WTC11 (cell line): ENCODE measurements around the gene ACSBG1. TPM values are rescaled to one million over a fixed set of nuclear protein-coding genes. Genes with fewer than 3 reads are reported as not detected.

Experiments used
- ATAC-seq: fragments of 200-7000 bp; cut with Tn5 transposase; 2 replicates; pipeline ENCODE4 v1.10.0; 2021; ENCODE audit warnings: mild to moderate bottlenecking, moderate library complexity
- CTCF ChIA-PET: fragments of 300-600 bp; sonication (Branson Sonifier 250); formaldehyde crosslinking; loops from one replicate; lab custom pipeline; 2021; ENCODE audit warnings: antibody characterized with exemption; lab: Charles Lee
- POLR2A ChIA-PET: fragments of 350-600 bp; sonication (Branson Sonifier 250); formaldehyde crosslinking; loops from one replicate; lab custom pipeline; 2021; ENCODE audit warnings: antibody characterized with exemption; lab: Charles Lee
- DNase-seq: peaks from one replicate; pipeline ENCODE4 v3.0.0; 2021; ENCODE audit warnings: low spot score
- H3K27ac Mint-ChIP-seq: 2 replicates; pipeline ENCODE4 v1.8.0; 2021; ENCODE audit warnings: mixed read lengths
- H3K27me3 Mint-ChIP-seq: 2 replicates; pipeline ENCODE4 v1.8.0; 2021; ENCODE audit warnings: low read depth, mild to moderate bottlenecking, moderate library complexity, mixed read lengths
- H3K36me3 Mint-ChIP-seq: 2 replicates; pipeline ENCODE4 v1.8.0; 2021; ENCODE audit warnings: mixed read lengths
- H3K4me1 Mint-ChIP-seq: 2 replicates; pipeline ENCODE4 v1.8.0; 2022; ENCODE audit warnings: mixed read lengths
- H3K4me3 Mint-ChIP-seq: 2 replicates; pipeline ENCODE4 v1.8.0; 2021; ENCODE audit warnings: mild to moderate bottlenecking, moderate library complexity, mixed read lengths
- H3K9me3 Mint-ChIP-seq: 2 replicates; pipeline ENCODE4 v1.8.0; 2021; ENCODE audit warnings: mixed read lengths
- CREB1 ChIP-seq: sonication (generic); formaldehyde crosslinking; IDR thresholded peaks from 2 replicates; pipeline ENCODE4 v1.8.0; 2023; ENCODE audit warnings: mild to moderate bottlenecking, missing genetic modification reagents
- EMX1 ChIP-seq: fragments of 250-450 bp; sonication (Bioruptor Pico); IDR thresholded peaks from 2 replicates; pipeline ENCODE4 v1.8.0; 2021; ENCODE audit warnings: mild to moderate bottlenecking
- GABPB1 ChIP-seq: sonication (generic); formaldehyde crosslinking; IDR thresholded peaks from 2 replicates; pipeline ENCODE4 v1.8.1; 2023; ENCODE audit warnings: mild to moderate bottlenecking, missing genetic modification reagents
- GRHL2 ChIP-seq: fragments of 250-450 bp; sonication (Bioruptor Pico); IDR thresholded peaks from 2 replicates; pipeline ENCODE4 v1.8.0; 2022; ENCODE audit warnings: mild to moderate bottlenecking, moderate library complexity; ENCODE audit not compliant: insufficient replicate concordance, severe bottlenecking
- GTF2I ChIP-seq: fragments of 250-450 bp; sonication (Bioruptor Pico); conservative IDR thresholded peaks from 2 replicates; pipeline ENCODE4 v1.4.0; 2021; ENCODE audit warnings: mild to moderate bottlenecking
- HMGA2 ChIP-seq: fragments of 250-450 bp; sonication (Bioruptor Pico); IDR thresholded peaks from 2 replicates; pipeline ENCODE4 v1.4.0; 2021; ENCODE audit warnings: mild to moderate bottlenecking, moderate library complexity
- NR2C2 ChIP-seq: sonication (generic); formaldehyde crosslinking; IDR thresholded peaks from 2 replicates; pipeline ENCODE4 v1.8.0; 2022; ENCODE audit warnings: mild to moderate bottlenecking, missing genetic modification reagents
- NR3C1 ChIP-seq: sonication (generic); formaldehyde crosslinking; conservative IDR thresholded peaks from 2 replicates; pipeline ENCODE4 v1.8.1; 2023; ENCODE audit warnings: low read depth, mild to moderate bottlenecking, missing genetic modification reagents
- SMAD4 ChIP-seq: sonication (generic); formaldehyde crosslinking; IDR thresholded peaks from 2 replicates; pipeline ENCODE4 v1.8.0; 2022; ENCODE audit warnings: mild to moderate bottlenecking, missing genetic modification reagents
- SP1 ChIP-seq: sonication (generic); formaldehyde crosslinking; conservative IDR thresholded peaks from 2 replicates; pipeline ENCODE4 v1.8.1; 2022; ENCODE audit warnings: missing genetic modification reagents
- ZNF232 ChIP-seq: sonication (generic); formaldehyde crosslinking; IDR thresholded peaks from 2 replicates; pipeline ENCODE4 v1.8.0; 2022; ENCODE audit warnings: mild to moderate bottlenecking, missing genetic modification reagents
- ZNF671 ChIP-seq: fragments of 250-450 bp; sonication (Bioruptor Pico); IDR thresholded peaks from 2 replicates; pipeline ENCODE4 v1.8.0; 2021; ENCODE audit warnings: mild to moderate bottlenecking
- total RNA-seq: library from RNA; stranded (reverse); gene quantifications from 3 replicates; pipeline ENCODE4 v1.2.3, GENCODE V29; 2021
- TF ChIP-seq, protein P1 (sequence below): sonication (generic); formaldehyde crosslinking; IDR thresholded peaks from 2 replicates; pipeline ENCODE4 v1.8.0; 2022; ENCODE audit warnings: mild to moderate bottlenecking, missing genetic modification reagents
- TF ChIP-seq, protein P2 (sequence below): sonication (generic); formaldehyde crosslinking; IDR thresholded peaks from 2 replicates; pipeline ENCODE4 v1.8.0; 2023; ENCODE audit warnings: missing genetic modification reagents
- TF ChIP-seq, protein P3 (sequence below): sonication (generic); formaldehyde crosslinking; IDR thresholded peaks from 2 replicates; pipeline ENCODE4 v1.8.1; 2023; ENCODE audit warnings: mild to moderate bottlenecking, missing genetic modification reagents
- TF ChIP-seq, protein P4 (sequence below): sonication (generic); formaldehyde crosslinking; IDR thresholded peaks from 2 replicates; pipeline ENCODE4 v1.8.1; 2023; ENCODE audit warnings: mild to moderate bottlenecking, missing genetic modification reagents, moderate library complexity
- TF ChIP-seq, protein P5 (sequence below): fragments of 250-450 bp; sonication (Bioruptor Pico); IDR thresholded peaks from 2 replicates; pipeline ENCODE4 v1.9.0; 2021; ENCODE audit warnings: mild to moderate bottlenecking, borderline replicate concordance
- TF ChIP-seq, protein P6 (sequence below): fragments of 250-450 bp; sonication (Bioruptor Pico); IDR thresholded peaks from 2 replicates; pipeline ENCODE4 v1.9.0; 2021; ENCODE audit warnings: moderate library complexity, mild to moderate bottlenecking, inconsistent platforms, borderline replicate concordance
- TF ChIP-seq, protein P7 (sequence below): sonication (generic); formaldehyde crosslinking; IDR thresholded peaks from 2 replicates; pipeline ENCODE4 v1.8.1; 2022; ENCODE audit warnings: low read depth, missing genetic modification reagents, borderline replicate concordance
- TF ChIP-seq, protein P8 (sequence below): sonication (generic); formaldehyde crosslinking; IDR thresholded peaks from 2 replicates; pipeline ENCODE4 v1.8.0; 2022; ENCODE audit warnings: missing genetic modification reagents

The ACSBG1 gene
- total RNA-seq, 1 experiment from 2014 or later: 5.8 TPM

DNA sequence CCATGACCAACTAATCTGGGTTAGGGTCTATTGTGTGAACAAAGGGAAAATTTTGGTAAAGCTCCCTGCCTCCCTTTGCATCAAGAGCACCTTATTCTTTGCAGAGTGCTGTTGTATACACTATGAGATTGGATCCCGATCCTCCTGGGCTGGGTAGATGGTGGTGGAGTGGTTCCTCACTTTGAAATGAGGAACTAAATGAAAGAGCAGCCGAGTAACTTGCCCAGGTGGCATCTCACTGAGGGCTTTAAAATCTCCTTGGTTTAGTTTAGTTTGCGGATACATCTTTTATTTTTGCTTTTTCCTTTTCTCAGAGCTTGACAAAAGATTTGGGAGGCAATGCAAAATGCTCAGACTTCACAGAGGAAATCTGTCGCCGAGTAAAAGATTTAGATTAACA, 65.8 kb downstream of the ACSBG1 start (continued):
- TF ChIP-seq ZNF671 (CRISPR knock-in tag) (no peak), EMX1 (CRISPR knock-in tag) (no peak)
- TF ChIP-seq, protein P1, sequence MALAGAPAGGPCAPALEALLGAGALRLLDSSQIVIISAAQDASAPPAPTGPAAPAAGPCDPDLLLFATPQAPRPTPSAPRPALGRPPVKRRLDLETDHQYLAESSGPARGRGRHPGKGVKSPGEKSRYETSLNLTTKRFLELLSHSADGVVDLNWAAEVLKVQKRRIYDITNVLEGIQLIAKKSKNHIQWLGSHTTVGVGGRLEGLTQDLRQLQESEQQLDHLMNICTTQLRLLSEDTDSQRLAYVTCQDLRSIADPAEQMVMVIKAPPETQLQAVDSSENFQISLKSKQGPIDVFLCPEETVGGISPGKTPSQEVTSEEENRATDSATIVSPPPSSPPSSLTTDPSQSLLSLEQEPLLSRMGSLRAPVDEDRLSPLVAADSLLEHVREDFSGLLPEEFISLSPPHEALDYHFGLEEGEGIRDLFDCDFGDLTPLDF (CRISPR knock-in tag): no peak
- TF ChIP-seq, protein P2, sequence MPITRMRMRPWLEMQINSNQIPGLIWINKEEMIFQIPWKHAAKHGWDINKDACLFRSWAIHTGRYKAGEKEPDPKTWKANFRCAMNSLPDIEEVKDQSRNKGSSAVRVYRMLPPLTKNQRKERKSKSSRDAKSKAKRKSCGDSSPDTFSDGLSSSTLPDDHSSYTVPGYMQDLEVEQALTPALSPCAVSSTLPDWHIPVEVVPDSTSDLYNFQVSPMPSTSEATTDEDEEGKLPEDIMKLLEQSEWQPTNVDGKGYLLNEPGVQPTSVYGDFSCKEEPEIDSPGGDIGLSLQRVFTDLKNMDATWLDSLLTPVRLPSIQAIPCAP (CRISPR knock-in tag): no peak

DNA sequence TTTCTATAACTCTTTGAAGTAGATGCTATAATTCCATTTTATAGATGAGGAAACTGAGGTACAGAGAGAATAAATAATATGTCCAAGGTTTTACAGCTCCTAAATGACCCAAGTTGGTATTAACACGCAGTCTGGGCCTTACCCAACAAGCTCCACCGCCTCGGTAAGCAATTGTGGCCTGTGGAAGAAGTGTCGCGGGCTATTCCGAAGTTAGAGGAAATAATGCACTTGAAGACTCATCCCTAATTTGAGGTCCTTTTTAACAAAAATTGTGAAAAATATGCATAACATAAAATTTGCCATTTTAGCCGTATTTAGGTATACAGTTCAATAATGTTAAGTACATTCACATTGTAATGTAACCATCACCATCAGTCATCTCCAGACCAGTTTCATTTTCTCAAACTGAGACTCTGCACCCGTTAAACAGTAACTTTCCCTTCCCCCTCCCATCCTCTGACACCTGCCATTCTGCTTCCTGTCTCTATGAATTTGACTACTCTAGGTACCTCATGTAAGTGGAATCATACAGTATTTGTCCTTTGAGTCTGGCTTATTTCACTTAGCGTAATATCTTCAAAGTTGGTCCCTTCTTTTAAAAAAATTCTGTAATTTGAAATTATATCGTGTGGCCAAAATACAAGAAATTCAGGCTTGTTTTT, 67.0 kb downstream of the ACSBG1 start:
- Mint-ChIP-seq H3K4me1 (no peaks in the 10 kb centered on the region), H3K9me3 (no peaks in the 10 kb centered on the region), H3K36me3 (peaks cover 50% of the 10 kb centered on the region), H3K27me3 (no peaks in the 10 kb centered on the region), H3K27ac (no peak overlapping the region), H3K4me3 (no peak overlapping the region)
- CTCF ChIA-PET: no interaction called here
- POLR2A ChIA-PET: no interaction called here
- ATAC-seq (no peak), DNase-seq (no peak)
- no peak for TF ChIP-seq EMX1 (CRISPR knock-in tag)
- no peak for TF ChIP-seq NR2C2 (CRISPR knock-in tag)
- no peak for TF ChIP-seq GRHL2
- no peak for TF ChIP-seq ZNF232 (CRISPR knock-in tag)
- no peak for TF ChIP-seq SP1 (CRISPR knock-in tag)
- TF ChIP-seq, protein P3, sequence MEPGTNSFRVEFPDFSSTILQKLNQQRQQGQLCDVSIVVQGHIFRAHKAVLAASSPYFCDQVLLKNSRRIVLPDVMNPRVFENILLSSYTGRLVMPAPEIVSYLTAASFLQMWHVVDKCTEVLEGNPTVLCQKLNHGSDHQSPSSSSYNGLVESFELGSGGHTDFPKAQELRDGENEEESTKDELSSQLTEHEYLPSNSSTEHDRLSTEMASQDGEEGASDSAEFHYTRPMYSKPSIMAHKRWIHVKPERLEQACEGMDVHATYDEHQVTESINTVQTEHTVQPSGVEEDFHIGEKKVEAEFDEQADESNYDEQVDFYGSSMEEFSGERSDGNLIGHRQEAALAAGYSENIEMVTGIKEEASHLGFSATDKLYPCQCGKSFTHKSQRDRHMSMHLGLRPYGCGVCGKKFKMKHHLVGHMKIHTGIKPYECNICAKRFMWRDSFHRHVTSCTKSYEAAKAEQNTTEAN (CRISPR knock-in tag): no peak
- TF ChIP-seq, protein P4, sequence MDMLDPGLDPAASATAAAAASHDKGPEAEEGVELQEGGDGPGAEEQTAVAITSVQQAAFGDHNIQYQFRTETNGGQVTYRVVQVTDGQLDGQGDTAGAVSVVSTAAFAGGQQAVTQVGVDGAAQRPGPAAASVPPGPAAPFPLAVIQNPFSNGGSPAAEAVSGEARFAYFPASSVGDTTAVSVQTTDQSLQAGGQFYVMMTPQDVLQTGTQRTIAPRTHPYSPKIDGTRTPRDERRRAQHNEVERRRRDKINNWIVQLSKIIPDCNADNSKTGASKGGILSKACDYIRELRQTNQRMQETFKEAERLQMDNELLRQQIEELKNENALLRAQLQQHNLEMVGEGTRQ (CRISPR knock-in tag): no peak
- no peak for TF ChIP-seq GABPB1 (CRISPR knock-in tag)
- no peak for TF ChIP-seq SMAD4
- TF ChIP-seq, protein P5, sequence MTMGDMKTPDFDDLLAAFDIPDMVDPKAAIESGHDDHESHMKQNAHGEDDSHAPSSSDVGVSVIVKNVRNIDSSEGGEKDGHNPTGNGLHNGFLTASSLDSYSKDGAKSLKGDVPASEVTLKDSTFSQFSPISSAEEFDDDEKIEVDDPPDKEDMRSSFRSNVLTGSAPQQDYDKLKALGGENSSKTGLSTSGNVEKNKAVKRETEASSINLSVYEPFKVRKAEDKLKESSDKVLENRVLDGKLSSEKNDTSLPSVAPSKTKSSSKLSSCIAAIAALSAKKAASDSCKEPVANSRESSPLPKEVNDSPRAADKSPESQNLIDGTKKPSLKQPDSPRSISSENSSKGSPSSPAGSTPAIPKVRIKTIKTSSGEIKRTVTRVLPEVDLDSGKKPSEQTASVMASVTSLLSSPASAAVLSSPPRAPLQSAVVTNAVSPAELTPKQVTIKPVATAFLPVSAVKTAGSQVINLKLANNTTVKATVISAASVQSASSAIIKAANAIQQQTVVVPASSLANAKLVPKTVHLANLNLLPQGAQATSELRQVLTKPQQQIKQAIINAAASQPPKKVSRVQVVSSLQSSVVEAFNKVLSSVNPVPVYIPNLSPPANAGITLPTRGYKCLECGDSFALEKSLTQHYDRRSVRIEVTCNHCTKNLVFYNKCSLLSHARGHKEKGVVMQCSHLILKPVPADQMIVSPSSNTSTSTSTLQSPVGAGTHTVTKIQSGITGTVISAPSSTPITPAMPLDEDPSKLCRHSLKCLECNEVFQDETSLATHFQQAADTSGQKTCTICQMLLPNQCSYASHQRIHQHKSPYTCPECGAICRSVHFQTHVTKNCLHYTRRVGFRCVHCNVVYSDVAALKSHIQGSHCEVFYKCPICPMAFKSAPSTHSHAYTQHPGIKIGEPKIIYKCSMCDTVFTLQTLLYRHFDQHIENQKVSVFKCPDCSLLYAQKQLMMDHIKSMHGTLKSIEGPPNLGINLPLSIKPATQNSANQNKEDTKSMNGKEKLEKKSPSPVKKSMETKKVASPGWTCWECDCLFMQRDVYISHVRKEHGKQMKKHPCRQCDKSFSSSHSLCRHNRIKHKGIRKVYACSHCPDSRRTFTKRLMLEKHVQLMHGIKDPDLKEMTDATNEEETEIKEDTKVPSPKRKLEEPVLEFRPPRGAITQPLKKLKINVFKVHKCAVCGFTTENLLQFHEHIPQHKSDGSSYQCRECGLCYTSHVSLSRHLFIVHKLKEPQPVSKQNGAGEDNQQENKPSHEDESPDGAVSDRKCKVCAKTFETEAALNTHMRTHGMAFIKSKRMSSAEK (CRISPR knock-in tag): no peak
- TF ChIP-seq NR3C1 (CRISPR knock-in tag): no peak
- TF ChIP-seq, protein P6, sequence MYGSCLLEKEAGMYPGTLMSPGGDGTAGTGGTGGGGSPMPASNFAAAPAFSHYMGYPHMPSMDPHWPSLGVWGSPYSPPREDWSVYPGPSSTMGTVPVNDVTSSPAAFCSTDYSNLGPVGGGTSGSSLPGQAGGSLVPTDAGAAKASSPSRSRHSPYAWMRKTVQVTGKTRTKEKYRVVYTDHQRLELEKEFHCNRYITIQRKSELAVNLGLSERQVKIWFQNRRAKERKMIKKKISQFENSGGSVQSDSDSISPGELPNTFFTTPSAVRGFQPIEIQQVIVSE (CRISPR knock-in tag): no peak
- TF ChIP-seq, protein P7, sequence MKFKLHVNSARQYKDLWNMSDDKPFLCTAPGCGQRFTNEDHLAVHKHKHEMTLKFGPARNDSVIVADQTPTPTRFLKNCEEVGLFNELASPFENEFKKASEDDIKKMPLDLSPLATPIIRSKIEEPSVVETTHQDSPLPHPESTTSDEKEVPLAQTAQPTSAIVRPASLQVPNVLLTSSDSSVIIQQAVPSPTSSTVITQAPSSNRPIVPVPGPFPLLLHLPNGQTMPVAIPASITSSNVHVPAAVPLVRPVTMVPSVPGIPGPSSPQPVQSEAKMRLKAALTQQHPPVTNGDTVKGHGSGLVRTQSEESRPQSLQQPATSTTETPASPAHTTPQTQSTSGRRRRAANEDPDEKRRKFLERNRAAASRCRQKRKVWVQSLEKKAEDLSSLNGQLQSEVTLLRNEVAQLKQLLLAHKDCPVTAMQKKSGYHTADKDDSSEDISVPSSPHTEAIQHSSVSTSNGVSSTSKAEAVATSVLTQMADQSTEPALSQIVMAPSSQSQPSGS (CRISPR knock-in tag): no peak
- TF ChIP-seq GTF2I (CRISPR knock-in tag): no peak
- no peak for TF ChIP-seq HMGA2 (CRISPR knock-in tag)
- TF ChIP-seq, protein P8, sequence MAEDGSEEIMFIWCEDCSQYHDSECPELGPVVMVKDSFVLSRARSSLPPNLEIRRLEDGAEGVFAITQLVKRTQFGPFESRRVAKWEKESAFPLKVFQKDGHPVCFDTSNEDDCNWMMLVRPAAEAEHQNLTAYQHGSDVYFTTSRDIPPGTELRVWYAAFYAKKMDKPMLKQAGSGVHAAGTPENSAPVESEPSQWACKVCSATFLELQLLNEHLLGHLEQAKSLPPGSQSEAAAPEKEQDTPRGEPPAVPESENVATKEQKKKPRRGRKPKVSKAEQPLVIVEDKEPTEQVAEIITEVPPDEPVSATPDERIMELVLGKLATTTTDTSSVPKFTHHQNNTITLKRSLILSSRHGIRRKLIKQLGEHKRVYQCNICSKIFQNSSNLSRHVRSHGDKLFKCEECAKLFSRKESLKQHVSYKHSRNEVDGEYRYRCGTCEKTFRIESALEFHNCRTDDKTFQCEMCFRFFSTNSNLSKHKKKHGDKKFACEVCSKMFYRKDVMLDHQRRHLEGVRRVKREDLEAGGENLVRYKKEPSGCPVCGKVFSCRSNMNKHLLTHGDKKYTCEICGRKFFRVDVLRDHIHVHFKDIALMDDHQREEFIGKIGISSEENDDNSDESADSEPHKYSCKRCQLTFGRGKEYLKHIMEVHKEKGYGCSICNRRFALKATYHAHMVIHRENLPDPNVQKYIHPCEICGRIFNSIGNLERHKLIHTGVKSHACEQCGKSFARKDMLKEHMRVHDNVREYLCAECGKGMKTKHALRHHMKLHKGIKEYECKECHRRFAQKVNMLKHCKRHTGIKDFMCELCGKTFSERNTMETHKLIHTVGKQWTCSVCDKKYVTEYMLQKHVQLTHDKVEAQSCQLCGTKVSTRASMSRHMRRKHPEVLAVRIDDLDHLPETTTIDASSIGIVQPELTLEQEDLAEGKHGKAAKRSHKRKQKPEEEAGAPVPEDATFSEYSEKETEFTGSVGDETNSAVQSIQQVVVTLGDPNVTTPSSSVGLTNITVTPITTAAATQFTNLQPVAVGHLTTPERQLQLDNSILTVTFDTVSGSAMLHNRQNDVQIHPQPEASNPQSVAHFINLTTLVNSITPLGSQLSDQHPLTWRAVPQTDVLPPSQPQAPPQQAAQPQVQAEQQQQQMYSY (CRISPR knock-in tag): no peak
- no peak for TF ChIP-seq CREB1 (CRISPR knock-in tag)
